HS-27A (cell line): ENCODE measurements around the gene CRTAC1.

Source experiments
- DNase-seq: peaks from one replicate; pipeline ENCODE4 v3.0.0-alpha.2; 2012; ENCODE audit warnings: low read depth, missing footprints

CRTAC1 gene

DNA sequence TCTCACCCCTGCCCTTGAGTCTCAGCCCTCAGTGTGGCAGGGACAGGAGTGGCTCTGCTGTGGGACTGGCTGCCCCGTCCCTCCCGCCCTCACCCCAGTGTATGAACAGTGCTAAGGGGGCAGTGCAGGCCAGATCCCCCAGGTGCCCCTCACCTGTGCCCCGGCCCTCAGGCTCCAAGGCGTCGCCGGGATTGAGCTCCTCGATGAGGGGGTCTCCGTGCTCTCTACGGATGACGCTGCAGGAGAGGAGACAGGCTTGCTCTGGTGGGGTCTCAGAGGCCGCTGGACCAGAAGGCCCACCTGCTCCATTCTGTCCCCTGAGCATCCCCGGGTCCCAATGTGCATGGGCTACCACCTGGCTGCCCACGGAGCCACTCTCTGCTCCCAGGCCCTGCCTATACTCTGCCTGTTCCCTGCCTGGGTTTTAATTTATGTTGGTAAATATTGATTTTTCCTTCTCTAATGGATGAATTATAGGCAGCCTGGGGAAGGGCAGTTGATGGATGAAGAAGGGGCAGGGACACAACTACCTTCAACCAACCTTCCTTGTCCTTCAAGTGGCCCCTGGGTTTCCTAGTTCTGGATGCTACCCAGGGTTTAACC lies 133.6 kb downstream of the CRTAC1 start:
- no peak for DNase-seq

DNA sequence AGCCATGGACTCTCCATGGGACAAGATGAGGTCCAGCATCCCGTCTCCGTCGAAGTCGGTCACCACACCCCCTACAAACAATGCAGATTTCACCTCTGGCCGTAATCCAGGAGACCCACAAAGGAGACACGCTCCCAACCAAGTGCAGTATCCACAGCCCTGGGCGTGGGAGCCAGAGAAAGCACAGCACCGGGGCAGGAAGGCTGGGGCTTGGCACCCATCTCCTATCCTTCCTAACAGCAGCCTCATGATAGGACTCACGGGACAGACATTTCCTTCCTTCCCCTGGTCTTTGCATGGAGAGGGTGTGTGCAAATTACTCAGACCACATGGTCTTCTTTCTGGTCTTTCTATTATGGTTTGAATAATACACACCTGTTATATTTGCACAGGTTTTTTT lies 134.5 kb downstream of the CRTAC1 start:
- DNase-seq, result no peak

DNA sequence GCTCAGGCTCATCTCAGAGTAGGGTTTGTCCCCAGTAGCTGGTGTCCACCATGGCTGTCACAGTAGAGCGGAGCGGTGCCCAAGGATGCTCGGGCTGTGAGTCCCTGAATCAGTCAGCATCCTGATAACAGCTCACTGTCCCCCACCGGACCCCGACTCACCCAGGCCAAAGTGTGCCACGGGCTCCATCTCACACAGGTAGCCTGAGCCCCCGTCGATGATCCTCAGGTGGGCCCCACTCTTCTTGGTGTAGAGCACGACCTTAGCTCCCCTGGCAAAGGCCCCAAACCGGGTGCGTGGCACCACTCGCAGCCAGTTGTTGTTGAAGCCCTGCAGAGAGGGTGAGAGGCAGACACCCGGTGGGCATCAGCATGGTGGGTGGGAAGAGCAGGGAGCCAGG lies 135.3 kb downstream of the CRTAC1 start:
- DNase-seq, result no peak

DNA sequence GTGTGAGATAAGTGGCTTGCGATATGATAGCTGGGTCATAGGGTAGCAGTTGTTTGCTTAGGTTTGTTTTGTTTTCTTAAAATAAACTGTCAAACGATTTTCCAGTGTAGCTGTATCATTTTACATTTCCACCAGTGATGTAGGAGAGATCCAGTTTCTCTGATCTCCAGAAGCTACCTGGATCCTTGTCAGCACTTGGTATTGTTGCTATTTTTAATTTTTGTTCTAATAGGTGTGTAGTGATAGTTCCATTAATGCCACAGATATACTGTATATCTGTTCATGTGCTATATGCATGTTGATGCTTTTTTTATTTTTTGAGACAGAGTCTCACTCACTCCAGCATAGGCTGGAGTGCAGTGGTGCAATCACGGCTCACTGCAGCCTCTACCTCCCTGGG lies 136.3 kb downstream of the CRTAC1 start:
- DNase-seq, result no peak

DNA sequence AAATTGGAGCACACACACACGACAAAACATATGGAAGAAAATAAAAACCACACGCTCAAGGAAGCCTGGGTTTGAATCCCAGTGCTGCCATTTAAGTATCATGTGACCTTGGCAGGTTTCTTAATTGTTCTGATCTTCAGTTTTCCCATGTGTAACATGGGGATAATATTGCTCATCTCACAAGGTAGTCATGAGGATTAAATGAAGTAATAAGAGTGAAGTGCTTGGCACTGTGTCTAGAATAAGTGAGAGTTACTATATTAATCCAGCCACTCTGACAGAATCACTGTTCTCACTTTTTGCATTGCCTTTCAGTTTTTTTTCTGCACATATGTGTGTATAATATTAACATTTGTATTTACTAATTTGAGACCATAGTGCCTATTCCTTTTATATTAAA lies 137.5 kb downstream of the CRTAC1 start:
- DNase-seq, result no peak

DNA sequence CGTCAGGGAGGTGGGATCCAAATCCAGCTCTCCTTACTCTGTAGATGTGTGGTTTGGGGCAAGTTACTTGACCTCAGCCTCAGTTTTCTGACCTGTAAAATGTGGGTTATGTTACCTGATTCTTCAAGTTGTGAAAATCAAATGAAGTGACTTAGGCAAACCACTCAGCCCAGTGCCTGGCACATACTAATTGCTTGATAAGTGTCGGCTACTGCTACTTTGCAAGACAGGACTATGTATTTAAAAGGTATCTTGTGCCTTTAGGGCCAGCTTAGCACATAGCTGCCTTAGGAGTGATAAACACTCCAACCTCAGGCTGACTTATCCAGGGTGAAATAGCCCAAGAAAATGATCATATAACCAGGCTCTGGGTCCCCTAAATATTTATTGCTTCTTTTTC lies 137.9 kb downstream of the CRTAC1 start:
- no peak for DNase-seq

DNA sequence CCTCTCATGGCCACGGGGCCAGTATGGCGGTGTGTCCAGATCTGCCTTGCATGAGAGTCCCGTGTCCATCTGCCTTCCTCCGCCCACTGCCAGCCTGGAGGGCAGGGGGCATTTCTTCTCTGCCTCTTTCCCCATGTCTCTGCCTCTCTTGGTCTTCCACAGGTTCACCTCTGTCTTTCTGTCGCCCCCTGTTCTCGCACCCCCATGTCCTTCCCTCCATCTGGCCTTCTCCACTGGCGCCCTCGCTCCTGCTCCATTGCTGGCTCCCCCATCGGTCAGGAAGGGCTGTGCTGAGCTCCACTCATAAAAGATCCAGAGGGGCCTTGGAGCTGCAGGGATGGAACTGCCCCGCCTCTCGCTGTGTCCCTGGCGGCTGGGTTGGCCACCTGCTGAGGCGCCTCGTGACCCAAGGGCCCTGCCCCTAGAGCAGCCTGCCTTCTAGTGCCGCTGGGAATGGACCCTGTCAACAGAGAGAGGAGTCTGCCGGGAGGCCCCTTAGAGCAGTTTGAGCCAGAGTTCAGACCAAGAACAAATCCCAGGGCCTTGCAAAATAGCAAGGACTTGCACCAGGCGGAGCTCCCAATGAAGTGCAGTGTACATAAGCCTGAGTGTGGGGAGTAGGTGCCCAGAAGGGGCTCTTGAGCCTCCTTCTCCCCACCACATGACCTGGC lies 138.8 kb downstream of the CRTAC1 start:
- DNase-seq, result no peak

DNA sequence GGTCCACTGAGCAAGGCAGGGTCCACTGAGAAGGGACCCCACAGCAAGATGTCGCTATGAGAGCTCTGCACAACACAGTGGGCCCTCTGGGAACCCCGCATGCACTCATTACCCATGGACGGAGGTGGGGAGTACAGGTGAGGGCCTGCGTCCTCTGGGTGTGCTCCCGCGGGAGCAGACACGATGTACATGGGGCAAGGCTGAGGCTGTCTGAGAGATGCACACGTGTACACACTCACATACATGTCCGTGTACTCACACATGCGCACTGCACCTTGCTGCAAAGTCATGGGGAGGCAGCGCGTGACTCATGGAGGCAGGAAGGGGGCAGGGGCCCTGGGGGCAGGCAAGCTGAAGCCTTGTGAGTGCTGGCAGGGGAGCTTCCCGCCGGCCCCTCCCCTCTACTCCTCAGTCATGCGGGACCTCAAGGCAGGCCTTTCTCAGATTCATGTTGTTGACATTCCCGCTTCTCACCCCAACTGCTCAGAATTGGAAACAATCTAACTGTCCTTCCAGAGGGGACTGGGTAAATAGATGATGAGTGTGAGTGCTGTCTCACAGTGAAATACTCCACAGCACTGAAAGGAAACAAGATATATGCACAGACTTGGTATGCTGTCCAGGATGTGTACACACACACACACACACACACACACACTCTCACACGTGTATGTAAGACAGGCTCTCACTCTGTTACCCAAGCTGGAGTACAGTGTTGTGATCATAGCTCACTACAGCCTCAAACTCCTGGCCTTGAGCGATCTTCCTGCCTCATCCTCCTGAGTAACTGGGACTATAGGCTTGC lies 140.8 kb downstream of the CRTAC1 start:
- no peak for DNase-seq

DNA sequence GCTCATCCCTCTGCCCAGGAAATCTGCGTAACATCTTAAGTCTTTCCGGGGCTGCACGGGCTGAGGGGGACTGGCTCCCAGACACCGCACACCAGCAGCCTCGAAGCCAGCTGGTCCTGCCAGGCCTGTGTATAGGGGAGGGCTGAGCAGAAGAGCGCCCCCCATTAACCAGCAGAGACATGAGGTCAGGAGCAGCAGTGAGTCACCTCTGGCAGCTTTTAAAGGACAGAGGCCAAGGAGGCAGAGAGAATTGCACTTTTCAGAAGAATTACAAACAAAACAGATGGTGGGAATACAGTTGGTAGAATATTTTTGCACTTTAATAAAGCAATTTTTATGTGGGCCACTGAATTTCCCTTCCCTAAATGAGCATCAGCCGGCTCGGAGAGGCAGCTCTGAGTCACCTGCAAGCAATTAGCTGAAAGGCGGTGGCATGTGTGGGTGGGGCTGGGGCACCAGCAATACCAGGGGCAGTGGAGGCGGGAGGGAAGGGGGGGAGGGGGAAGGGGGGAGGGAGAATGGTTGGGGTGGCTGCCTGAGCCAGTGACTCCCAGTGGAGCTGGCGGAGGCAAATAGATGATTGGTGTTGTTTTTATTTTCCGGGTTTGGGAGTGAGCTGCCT lies 141.7 kb downstream of the CRTAC1 start:
- peak; percentile 17 for DNase-seq

DNA sequence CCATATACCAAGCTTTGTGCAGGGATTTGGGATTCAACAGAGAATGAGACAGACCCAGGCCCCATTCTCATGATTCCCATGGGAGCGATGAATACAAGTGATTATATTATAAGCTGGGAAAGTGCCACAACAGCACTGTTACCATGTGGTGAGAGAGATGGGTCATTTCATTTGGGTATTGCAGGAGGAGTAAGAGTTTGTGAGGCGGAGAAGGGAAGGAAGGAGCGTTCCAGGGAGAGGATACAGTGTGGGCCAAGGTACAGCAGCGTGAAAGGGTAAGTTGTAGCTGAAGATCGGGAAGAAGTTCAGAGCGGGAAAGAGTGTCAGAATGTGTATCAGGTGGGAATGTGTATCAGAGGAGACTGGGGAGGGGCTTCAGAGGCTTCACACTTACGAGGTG lies 142.3 kb downstream of the CRTAC1 start:
- no peak for DNase-seq

DNA sequence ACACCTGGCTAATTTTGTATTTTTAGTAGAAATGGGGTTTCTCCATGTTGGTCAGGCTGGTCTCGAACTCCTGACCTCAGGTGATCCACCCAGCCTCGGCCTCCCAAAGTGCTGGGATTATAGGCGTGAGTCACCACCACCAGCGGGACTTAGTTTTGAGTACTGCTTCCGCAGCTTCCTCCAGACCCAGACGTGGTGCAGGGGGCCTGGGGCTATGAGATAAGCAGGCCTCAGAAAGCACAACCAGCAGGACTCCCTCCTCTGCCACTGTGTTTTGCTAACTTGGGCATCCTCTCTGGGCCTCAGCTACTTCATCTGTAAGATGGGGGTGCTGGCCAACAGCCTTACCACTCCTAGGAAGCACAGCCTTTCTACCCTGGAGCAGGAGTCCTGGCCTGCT lies 143.0 kb downstream of the CRTAC1 start:
- no peak for DNase-seq

DNA sequence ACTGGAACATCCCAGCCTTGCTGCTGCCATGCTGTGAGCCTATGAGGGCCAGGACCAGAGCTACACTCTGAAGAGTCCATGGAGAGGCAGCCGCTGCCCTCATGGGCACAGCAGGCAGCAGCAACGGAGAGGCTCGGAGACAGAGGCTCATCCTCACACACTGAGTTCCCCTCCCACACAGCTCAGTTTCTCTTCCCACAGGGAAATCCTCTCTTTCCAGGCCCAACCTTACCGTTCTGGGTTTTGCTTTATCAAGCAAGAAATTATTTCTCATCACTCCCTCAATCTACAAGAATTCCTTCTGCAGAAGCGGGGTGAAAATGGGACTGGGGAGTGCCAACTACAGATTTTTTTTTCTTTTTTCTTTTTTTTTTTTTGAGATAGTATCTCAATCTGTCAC lies 144.1 kb downstream of the CRTAC1 start:
- no peak for DNase-seq

DNA sequence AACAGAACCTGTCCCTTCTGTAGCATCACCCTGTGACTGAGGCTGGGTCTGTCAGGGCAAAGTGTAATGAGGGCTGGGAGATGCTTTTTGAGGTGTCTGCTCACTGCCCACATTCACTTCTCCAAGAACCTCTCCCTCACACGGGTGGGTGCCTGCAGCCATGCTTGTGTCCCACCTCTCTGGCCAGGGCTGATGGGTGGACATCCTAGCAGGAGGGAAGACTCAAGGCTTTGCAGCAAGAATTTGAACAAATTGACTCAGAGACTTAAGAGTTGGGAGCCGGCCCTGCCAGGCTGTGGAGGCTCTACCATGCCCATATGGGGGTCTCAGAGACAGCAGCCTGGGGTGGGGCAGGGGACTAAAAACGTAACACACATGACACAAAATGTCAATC lies 147.3 kb downstream of the CRTAC1 start:
- DNase-seq, result no peak

DNA sequence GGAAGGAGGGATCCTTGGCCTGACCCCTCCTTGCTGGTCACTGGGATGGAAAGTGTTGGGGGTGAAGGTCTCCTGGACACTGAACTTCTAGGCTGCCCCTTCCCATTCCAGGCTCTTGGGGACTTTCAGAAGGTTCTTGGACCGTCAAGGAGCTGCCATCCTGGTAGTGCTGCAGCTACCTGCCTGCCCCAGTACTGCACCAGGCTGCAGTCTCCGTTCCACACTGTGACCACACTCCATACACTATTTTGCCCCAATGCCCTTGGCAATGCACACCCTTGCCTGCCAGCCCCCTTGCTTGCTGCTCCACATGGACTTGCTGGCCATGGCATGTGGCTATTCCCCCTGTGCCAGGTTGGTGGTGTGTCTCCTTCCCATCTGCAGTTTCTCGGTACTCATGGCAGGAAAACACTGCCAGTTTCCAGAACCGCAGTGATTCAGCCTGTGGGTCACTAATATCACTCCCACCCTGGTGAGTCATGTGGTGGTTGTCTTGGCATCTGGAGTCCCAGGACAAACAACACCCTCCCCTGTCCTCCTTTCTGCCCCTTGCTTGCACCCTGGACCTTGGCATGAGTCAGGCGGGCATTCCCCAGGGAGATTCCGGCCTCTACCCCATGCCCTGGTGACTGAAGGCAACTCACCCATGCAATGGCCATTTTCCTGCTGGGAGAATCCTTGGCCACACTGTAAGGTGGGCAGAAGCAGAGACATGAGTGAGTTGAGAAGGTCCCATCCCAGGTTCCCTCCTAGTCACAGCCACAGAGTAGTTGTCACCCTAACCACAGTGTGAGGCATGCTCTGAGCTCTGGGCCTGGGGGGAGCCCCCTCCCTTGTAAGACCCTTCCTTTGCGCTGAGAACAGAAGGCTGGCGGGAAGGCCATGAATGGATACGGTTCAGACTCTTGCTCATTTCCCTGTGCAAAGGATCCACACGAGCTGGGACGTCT lies 148.0 kb downstream of the CRTAC1 start:
- peak; percentile 81 for DNase-seq

DNA sequence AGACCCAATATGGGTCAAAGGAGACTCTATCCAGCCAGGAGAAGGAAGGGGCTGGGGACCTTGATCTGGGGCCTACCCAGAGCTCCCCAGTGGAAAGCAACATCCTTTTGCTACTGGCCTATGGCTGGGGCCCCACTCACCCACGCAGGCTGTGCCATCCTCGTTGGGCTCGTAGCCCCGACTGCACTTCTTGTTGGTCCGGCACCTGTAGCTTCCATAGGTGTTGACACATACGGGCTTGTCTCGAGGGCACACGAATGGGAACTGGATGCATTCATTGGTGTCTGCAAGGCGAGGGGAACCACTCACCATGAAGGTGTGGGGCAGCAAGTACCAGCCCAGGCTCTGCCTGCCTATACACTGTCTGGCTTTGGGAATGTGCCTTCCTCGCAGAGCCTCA lies 150.3 kb downstream of the CRTAC1 start:
- DNase-seq, result no peak

DNA sequence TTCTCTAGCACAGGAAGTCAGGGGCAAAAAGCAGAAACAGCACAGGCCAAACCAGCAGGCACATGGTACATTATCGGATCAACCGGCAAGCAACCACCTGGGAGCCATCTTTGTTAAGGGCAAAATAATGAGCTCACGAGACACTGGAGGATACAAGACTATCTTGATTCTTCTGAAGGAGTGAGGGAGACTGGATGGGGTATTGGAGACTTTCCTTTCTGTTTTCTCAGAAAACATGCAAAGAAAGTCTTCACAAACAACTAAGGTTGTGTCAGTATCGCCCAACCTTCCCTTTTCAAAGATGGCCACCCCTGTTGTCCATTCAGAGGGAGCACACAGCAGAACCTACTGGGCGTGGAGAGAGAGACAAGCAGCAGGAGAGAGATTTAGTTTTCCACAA lies 151.2 kb downstream of the CRTAC1 start:
- no peak for DNase-seq

DNA sequence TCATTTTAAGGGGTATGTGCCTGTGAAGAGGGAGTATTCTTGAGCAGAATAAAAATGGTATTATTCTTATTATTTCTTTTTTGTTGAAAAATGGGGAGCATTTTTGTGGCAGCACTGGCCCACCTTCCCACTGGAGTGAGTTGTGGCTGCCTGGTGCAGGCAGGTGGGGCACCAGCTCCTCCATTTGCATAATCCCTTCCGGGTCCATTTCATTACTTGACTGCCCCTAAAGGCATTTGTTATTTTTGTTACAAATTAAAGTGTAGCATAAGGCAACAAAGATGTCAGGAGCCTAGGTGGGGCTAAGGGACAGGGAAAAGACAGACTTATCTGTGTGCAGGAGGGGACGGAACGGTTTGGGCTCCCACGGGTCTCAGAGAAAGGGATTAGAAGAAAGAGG lies 154.0 kb downstream of the CRTAC1 start:
- no peak for DNase-seq

DNA sequence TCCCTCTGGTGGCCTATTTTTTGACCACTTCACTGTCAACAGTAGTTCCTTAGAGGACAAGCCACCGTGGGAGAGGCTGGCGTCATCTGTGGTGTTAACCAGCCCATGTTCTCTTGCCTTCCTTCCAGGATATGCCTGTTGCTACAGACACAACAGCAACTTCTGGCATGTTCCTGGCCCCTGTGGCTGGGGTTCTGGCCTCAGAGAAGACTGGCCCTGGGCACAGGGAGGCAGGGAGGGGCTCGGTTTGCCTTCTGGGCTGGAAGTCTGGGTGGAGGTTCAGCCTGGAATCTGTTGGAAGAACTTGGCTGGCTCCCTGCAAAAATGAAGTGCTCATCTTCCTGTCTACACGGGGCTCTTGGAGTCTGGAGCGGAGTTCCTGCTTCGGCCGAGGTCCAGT lies 155.0 kb downstream of the CRTAC1 start:
- DNase-seq, result no peak

DNA sequence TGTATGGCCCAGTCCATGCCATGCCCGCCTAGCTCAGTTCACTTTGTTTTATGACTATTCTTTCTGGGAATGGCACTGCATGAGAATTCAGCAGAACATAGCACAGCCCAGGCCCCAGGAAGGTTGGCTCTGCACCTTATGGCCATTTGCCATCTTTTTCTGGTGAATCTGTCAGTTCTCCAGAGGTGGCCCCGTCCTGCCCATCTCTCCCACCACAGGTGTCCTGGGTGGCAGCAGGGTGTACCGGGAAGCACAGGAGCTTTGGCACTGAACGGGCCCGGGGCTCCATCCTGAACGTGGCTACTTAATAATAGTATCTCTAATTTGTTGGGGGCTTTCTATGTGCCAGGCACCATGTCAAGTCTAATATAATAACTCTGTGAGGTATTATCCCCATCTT lies 156.1 kb downstream of the CRTAC1 start:
- no peak for DNase-seq

DNA sequence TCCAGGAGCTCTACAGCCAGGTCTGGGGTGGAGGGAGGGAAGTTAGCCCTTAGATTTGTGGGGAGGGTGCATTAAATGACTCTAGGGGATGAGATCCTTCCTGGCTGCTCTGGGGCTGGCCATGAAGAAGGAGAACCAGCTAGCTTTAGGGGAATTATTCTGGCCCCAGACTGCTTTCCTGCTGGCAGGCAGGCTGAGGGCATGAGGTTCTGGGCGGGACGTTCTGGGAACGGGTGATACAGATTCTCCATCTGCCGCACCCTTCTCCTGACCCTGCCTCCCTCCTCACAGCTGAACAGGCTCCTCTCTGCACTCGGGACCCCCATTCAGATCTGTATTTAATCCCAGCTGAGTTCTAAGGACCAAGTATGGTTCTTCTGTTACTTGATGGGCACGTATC lies 156.9 kb downstream of the CRTAC1 start:
- DNase-seq, result no peak

DNA sequence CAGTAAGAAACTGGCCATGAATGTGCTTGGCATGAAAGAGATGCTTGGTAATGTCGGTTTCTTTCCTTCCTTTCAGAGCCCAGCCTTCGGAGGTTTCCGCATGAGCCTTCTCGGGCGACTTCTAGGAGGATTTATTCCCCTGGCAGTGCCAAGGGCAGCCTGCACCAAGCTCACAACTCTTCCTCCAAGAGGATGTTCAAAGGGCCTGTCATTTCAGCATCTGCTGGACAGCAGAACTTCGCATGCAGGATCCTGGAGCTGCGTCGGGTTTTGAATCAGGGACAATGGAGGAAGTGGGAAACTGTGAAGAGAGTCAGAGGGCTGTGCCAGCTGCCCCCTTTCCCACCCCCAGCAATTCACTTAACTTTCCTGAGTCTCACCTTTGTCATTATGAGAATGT lies 159.4 kb downstream of the CRTAC1 start:
- no peak for DNase-seq
